M059J (cell line): ENCODE results near the gene HIBCH. TPM values are rescaled to one million over a fixed set of nuclear protein-coding genes. Genes with fewer than 3 reads are reported as not detected.
"Not testable (repeated sequence)": the region's sequence is repeated elsewhere in the genome, so short reads cannot be mapped to it uniquely, and the experiment has no call there.

ENCODE experiments used
- DNase-seq: peaks from one replicate; pipeline ENCODE4 v3.0.0-alpha.2; 2012; ENCODE audit warnings: low read depth
- total RNA-seq: library from RNA; depleted of rRNA; stranded (reverse); fragments of >200 nt; shearing (Covaris generic); gene quantifications from 2 replicates; pipeline ENCODE4 v1.2.3, GENCODE V29; 2014

The HIBCH gene
- total RNA-seq, 1 experiment from 2014 or later, result 17.2 TPM

GRCh38 chr2:190343089-190343535 is 23.5 kb upstream of the HIBCH start:
- no peak for DNase-seq

GRCh38 chr2:190342611-190343010 is 23.0 kb upstream of the HIBCH start:
- DNase-seq, result no peak

GRCh38 chr2:190340369-190340768 is 20.7 kb upstream of the HIBCH start:
- DNase-seq, result peak; percentile 39

- no peak for DNase-seq
Observed at GRCh38 chr2:190339394-190339793, 19.8 kb upstream of the HIBCH start.

DNA sequence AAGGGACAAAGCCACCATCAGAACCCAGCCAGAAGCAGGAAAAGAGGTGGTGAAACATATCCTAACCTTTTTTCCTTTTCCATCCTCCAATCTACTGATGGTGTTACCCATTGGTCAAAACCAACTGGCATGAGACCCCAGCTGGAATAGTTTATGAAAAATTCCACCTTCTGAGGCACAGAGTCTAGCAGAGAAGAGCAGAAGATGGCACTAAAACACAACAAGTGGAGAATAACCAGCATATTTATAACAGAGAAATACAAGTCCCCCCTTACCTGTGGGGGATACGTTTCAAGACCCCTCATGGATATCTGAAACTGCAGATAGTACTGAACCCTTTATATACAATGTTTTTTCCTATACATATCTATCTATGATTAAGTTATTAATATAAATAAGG is 18.8 kb upstream of the HIBCH start:
- no peak for DNase-seq

DNA sequence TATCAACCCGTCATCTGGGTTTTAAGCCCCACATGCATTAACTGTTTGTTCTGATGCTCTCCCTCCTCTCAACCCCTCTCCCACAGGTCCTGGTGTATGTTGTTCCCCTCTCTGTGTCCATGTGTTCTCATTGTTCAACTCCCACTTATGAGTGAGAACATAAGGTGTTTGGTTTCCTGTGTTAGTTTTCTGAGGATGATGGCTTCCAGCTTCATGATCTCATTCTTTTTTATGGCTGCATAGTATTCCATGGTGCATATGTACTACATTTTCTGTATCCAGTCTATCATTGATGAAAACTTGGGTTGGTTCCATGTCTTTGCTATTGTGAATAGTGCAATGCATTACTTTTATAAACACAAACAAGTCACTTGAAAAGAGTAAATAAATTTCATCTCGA is 16.8 kb upstream of the HIBCH start:
- DNase-seq, result no peak

- DNase-seq, result not testable (repeated sequence)
Observed at GRCh38 chr2:190335584-190335983, 16.0 kb upstream of the HIBCH start.

DNA sequence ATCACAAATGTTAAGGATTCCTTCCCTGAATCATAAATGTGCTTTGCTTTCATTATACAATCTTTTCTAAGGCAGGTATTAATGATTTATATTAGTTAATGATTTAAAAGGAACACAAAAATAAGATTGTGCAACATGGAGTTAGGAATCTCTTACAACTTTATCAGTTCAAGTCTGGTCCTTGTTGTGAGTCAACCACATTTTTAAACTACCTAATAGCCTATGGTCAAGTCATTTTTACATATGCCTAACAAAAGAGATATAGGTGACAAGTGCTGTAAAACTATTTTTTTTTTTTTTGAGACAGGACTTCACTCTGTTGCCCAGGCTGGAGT is 15.6 kb upstream of the HIBCH start:
- DNase-seq, result no peak

- DNase-seq, result peak; percentile 56
Observed at GRCh38 chr2:190334479-190335224, 15.0 kb upstream of the HIBCH start.

DNA sequence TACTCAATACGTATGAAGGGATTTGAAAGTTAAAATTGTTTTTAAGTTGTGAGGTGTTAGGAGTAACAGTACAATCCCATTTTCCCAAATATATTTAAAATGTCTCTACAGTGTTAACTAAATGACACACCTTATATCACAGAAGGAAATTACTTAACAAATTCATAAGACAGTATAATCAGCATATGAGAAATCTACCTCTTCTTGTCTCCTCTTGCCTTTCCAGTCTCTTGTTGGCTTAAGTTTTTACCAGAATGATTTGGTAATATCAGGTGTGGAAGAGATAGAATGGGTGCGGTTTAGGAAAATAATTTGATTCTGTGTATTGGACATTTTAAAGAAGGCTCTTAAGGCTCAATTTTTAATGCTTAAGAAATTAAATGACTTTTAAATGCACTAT is 14.3 kb upstream of the HIBCH start:
- DNase-seq, result no peak

- no peak for DNase-seq
Observed at GRCh38 chr2:190333395-190333794, 13.8 kb upstream of the HIBCH start.

GRCh38 chr2:190328573-190329147 is 9.0 kb upstream of the HIBCH start:
- DNase-seq, result no peak

DNA sequence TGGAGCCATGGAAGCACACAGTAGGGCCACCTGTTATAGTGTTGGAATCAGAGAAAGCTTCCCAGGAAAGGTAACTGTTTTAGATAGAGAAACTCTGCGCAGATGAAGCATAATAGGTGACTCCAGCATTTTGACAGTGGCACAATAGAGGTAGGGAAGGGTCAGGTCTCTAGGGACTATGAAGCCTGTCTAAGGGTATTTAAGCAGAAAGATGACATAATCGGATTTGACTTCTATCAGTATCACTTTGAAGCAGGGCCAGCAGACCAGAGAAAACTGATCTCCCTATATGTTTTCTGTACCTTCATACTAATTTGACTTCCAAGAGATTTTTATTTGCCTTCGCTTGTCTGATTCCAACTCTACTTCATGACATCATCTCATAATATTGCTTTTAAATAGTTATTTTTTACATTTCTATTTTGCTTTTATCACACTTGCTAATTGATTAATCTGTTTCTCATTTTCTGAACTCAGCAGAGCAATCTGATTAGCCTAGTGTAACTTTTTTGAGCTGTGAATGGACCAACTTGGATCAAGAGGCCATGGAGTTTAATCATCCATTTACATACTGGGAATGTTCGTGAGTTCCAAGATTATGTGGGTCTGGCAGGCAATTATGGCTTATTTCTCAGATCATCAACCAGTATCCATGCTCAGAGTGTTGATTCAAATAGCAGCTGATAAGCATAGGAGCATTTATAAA is 8.4 kb upstream of the HIBCH start:
- DNase-seq, result no peak

DNA sequence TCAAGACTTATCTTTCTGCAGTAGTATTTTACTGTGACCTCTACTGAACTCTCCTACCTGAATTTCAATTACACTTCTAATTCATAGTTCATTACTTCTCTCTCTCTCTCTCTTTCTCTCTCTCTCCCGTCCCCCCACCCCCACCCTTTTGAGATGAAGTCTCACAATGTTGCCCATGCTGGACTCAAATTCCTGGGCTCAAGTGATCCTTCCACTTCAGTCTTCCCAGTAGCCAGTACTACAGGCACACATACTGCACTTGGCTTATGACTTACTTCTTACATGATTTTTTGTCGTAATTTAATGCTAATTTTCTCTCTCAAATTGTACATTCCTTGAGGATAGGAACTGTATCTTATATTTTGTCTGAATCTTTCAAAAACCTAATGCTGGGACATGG is 6.0 kb upstream of the HIBCH start:
- DNase-seq, result no peak

DNA sequence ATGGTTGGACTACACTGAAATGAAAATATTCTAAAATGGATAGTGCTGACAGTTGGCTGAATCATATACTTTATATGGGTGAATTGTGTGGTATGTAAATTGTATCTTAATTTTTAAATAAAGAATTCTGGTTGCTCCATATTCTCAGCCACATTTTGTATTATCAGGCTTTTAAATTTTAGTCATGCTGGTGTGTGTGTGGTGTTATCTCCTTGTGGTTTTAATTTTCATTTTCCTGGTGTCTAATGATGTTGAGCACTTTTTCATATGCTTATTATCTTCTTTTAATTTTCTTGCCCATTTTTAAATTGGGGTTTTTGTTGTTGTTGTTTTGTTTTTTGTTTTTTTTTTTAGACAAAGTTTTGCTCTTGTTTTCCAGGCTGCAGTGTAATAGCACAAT is 3.8 kb upstream of the HIBCH start:
- no peak for DNase-seq

- DNase-seq, result no peak
Observed at GRCh38 chr2:190320696-190321095, 1.1 kb upstream of the HIBCH start.

DNA sequence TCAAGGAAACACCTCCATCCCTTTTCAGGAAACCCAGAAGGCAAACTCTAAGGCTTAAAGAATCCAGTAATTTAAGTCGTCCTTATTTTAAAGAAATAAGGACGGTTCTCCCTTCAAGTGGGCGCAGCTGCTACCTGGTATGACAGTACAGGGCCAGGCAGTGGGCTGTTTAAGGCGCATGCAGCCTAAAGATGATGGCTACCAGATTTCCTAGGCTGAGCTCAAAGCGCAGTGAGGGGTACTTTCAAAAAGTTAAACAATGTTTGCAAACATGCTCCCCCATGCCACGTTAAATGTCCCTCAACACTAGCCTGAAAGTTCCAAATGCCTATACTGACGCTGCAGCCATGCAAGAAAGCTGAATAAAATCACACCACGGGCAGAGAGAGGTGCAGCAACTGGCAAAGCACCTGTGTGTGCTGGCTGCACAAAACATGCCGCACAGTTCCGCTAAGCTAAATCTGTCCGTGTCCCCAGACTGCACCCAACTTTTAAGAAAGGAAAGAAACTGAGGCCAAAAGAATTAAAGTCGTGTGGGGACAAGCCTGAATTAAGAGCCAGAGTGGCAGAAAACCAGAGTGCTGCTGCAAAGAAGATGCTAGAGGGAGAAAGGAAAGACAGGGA is 583 bp downstream of the HIBCH start:
- DNase-seq, result no peak

DNA sequence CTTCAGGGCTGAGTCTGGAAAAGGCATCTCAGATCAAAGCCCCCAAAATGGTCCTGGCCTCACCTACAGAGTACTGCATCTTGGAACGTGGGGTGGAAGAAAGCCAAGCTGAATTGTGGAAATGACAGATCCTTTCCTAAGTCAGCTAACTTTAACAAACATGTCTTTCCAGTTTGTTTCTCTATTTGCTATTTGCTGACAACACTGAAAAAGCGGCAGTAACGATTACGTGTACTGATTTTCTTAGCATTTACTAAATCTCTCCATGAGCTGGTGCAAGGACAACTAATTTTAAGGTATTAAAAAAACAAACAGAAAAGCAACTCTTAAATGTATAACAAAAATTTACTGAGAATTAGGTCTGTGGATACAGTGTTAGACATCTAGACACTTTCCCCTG is 1.1 kb downstream of the HIBCH start:
- no peak for DNase-seq

DNA sequence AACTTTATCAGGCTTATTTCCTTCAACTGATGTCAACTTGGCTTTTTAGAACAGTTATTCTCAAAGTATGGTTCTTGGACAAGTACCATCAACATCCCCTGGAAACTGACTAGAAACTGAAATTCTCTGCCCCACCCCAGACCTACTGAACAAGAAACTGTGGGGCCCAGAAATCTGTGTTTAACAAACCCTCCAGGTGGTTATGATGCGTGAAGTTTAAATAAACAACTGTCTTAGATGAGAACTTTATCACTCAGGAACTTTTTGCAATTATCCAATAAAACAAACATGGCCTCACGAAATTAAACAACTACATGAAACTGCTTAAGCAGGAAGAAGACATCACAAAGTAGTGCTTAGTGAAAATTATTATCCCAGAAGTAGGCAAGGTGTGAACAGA is 4.4 kb downstream of the HIBCH start:
- no peak for DNase-seq

DNA sequence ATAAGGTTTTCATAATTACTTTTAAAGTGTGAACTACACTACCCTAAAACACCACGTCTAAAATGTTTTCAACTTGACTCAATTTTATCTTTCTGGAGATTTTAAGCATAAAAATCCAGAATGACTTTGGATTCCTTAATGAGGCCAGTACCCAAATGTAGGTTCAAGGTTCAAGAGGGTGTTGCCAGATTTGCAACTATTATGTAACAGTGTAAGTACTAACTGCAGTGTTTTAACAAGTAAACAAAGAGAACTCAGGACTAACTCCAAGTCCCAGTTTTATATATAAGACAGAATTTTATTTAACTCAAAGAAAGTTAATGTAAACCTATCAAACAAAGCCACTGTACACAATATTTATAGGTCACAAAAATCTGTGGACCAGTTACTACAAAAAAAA is 5.7 kb downstream of the HIBCH start:
- DNase-seq, result no peak

DNA sequence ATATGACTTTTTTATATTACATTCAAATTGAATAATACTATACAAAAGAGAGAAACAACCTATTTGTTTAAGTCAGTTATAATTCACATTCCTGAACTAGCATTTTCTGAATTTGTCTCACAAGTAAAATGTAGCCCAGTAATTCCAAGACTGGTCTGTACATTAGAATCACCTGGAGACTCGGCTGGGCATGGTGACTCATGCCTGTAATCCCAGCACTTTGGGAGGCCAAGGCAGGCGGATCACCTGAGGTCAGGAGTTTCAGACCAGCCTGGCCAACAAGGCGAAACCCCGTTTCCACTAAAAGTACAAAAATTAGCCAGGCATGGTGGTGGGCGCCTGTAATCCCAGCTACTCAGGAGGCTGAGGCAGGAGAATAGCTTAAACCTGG is 7.0 kb downstream of the HIBCH start:
- DNase-seq, result not testable (repeated sequence)

GRCh38 chr2:190311893-190312634 is 7.6 kb downstream of the HIBCH start:
- no peak for DNase-seq
